ENCODE data around the gene RAB39A.

Gene RAB39A

GRCh38 chr11:107953446-107953845, 25.2 kb downstream of the RAB39A start:
- H3K27me3 ChIP-seq: no peaks in the 10 kb centered on the region
- H3K4me3 ChIP-seq: no peak overlapping the region
- H3K4me1 ChIP-seq: peaks cover 0 to 10% (median 0%) of the 10 kb centered on the region in 4 donors
- H3K36me3 ChIP-seq: no peaks in the 10 kb centered on the region
- intact Hi-C loops (cut with DNase I; ENCODE audit: low total_unique reads): no loop called here
- TF ChIP-seq CTCF (IDR thresholded peaks at IDR 0.05): no peak
- DNase-seq: no peak
- H3K27ac ChIP-seq: no peak overlapping the region
- no peaks in the 10 kb centered on the region for H3K9me3 ChIP-seq

- Histone ChIP-seq H3K27ac (no peak overlapping the region), H3K9me3 (no peaks in the 10 kb centered on the region), H3K27me3 (no peaks in the 10 kb centered on the region), H3K36me3 (no peaks in the 10 kb centered on the region), H3K4me3 (no peak overlapping the region), H3K4me1 (peaks cover 0 to 10% (median 0%) of the 10 kb centered on the region in 4 donors)
- intact Hi-C loops (cut with DNase I; ENCODE audit: low total_unique reads): no loop called here
- TF ChIP-seq CTCF (IDR thresholded peaks at IDR 0.05): no peak
- no peak for DNase-seq
These were observed 28.3 kb downstream of the RAB39A start for GRCh38 chr11:107956543-107956942.

- DNase-seq: peak; percentile 59 to 76
- no peak for TF ChIP-seq CTCF (IDR thresholded peaks at IDR 0.05)
- H3K9me3 ChIP-seq: no peaks in the 10 kb centered on the region
- H3K4me1 ChIP-seq: peaks cover 0 to 10% (median 0%) of the 10 kb centered on the region in 4 donors
- no peaks in the 10 kb centered on the region for H3K27me3 ChIP-seq
- H3K4me3 ChIP-seq: no peak overlapping the region
- intact Hi-C loops (cut with DNase I; ENCODE audit: low total_unique reads): no loop called here
- H3K36me3 ChIP-seq: no peaks in the 10 kb centered on the region
- no peak overlapping the region for H3K27ac ChIP-seq
These were observed 28.9 kb downstream of the RAB39A start for GRCh38 chr11:107957109-107957588.

DNA sequence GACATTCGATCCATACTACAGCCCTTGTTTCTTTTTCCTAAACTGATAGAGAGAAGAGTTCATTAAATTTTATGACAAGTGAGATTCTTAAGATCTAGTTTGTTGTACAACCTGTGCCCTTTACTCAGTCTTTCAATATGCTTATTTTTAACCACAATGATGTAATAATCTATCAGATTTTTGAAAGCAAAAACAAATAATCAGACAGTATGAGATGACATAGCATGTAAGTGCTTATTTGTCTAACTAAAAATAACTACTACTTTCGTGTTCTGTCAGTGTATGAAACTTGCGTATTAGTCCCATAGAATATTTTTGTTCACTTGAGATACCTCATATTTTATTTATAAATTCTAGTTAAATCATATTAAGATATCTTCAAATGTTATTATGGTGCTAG, 33.2 kb downstream of the RAB39A start:
- DNase-seq: no peak
- no peaks in the 10 kb centered on the region for H3K36me3 ChIP-seq
- peaks cover 0 to 7% (median 0%) of the 10 kb centered on the region in 4 donors for H3K4me1 ChIP-seq
- no peak for TF ChIP-seq CTCF (IDR thresholded peaks at IDR 0.05)
- intact Hi-C loops (cut with DNase I; ENCODE audit: low total_unique reads): no loop called here
- no peak overlapping the region for H3K27ac ChIP-seq
- no peak overlapping the region for H3K4me3 ChIP-seq
- no peaks in the 10 kb centered on the region for H3K9me3 ChIP-seq
- no peaks in the 10 kb centered on the region for H3K27me3 ChIP-seq

DNA sequence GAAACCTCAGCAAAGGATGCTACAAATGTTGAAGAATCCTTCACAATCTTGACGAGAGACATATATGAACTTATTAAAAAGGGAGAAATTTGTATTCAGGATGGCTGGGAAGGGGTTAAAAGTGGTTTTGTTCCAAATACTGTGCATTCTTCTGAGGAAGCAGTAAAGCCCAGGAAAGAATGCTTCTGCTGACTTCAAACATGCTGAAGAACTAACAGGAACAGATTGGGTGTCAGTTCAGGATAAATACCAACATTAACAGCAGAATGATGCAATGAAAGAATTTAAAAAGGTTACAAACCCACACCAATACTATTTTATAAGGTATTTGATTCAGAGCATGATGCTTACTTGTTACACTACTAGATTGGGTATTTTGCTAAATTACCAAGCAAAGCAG, 33.9 kb downstream of the RAB39A start:
- H3K27me3 ChIP-seq: no peaks in the 10 kb centered on the region
- H3K4me1 ChIP-seq: peaks cover 0 to 5% (median 0%) of the 10 kb centered on the region in 4 donors
- no peaks in the 10 kb centered on the region for H3K36me3 ChIP-seq
- no peak overlapping the region for H3K4me3 ChIP-seq
- intact Hi-C loops (cut with DNase I; ENCODE audit: low total_unique reads): no loop called here
- no peak for TF ChIP-seq CTCF (IDR thresholded peaks at IDR 0.05)
- H3K27ac ChIP-seq: no peak overlapping the region
- no peak for DNase-seq
- H3K9me3 ChIP-seq: no peaks in the 10 kb centered on the region

GRCh38 chr11:107963091-107963490, 34.8 kb downstream of the RAB39A start:
- no peaks in the 10 kb centered on the region for H3K36me3 ChIP-seq
- no peak for TF ChIP-seq CTCF (IDR thresholded peaks at IDR 0.05)
- H3K4me1 ChIP-seq: no peaks in the 10 kb centered on the region
- H3K27me3 ChIP-seq: no peaks in the 10 kb centered on the region
- DNase-seq: no peak
- no peak overlapping the region for H3K4me3 ChIP-seq
- intact Hi-C loops (cut with DNase I; ENCODE audit: low total_unique reads): no loop called here
- no peaks in the 10 kb centered on the region for H3K9me3 ChIP-seq
- H3K27ac ChIP-seq: no peak overlapping the region

Measured in tibial artery (tissue), 4 donors.